HG03460 (cell line): ENCODE results near the gene IFITM5.

Experiments
- ATAC-seq: cut with Tn5 transposase; IDR thresholded peaks from one replicate; pipeline ENCODE4 v1.9.1; 2021; ENCODE audit not compliant: unreplicated experiment

The IFITM5 gene

GRCh38 chr11:285021-285893 lies 14.1 kb downstream of the IFITM5 start:
- ATAC-seq, result no peak

- ATAC-seq, result no peak
These were observed 15.0 kb downstream of the IFITM5 start for GRCh38 chr11:284105-285020.

- no peak for ATAC-seq
These were observed 15.8 kb downstream of the IFITM5 start for GRCh38 chr11:283405-284104.

- no peak for ATAC-seq
These were observed 16.5 kb downstream of the IFITM5 start for GRCh38 chr11:282630-283360.

- no peak for ATAC-seq
These were observed 17.2 kb downstream of the IFITM5 start for GRCh38 chr11:282171-282570.

- ATAC-seq, result no peak
These were observed 17.7 kb downstream of the IFITM5 start for GRCh38 chr11:281486-282161.

- no peak for ATAC-seq
These were observed 18.4 kb downstream of the IFITM5 start for GRCh38 chr11:280706-281485.

GRCh38 chr11:279966-280705 lies 19.2 kb downstream of the IFITM5 start:
- ATAC-seq, result no peak

- ATAC-seq, result no peak
These were observed 20.0 kb downstream of the IFITM5 start for GRCh38 chr11:279040-279965.

- ATAC-seq, result no peak
These were observed 21.1 kb downstream of the IFITM5 start, which contains the start of gene NLRP6 for GRCh38 chr11:278001-278951. Gene NLRP6, plus strand, starts transcription at chr11:278407. Its CDS starts 163 bp downstream, at chr11:278570.

GRCh38 chr11:276219-276618 lies 23.1 kb downstream of the IFITM5 start:
- no peak for ATAC-seq

- no peak for ATAC-seq
These were observed 26.5 kb downstream of the IFITM5 start for GRCh38 chr11:272931-273198.

GRCh38 chr11:272195-272930 lies 27.0 kb downstream of the IFITM5 start:
- no peak for ATAC-seq

GRCh38 chr11:271319-271715 lies 28.0 kb downstream of the IFITM5 start:
- no peak for ATAC-seq

- no peak for ATAC-seq
These were observed 28.6 kb downstream of the IFITM5 start for GRCh38 chr11:270451-271318.
